HG03565 (cell line): ENCODE results near the gene CYP1B1.

Experiments
- ATAC-seq: cut with Tn5 transposase; IDR thresholded peaks from one replicate; pipeline ENCODE4 v1.9.1; 2021; ENCODE audit warnings: mild to moderate bottlenecking, moderate library complexity; ENCODE audit not compliant: unreplicated experiment

The CYP1B1 gene

DNA sequence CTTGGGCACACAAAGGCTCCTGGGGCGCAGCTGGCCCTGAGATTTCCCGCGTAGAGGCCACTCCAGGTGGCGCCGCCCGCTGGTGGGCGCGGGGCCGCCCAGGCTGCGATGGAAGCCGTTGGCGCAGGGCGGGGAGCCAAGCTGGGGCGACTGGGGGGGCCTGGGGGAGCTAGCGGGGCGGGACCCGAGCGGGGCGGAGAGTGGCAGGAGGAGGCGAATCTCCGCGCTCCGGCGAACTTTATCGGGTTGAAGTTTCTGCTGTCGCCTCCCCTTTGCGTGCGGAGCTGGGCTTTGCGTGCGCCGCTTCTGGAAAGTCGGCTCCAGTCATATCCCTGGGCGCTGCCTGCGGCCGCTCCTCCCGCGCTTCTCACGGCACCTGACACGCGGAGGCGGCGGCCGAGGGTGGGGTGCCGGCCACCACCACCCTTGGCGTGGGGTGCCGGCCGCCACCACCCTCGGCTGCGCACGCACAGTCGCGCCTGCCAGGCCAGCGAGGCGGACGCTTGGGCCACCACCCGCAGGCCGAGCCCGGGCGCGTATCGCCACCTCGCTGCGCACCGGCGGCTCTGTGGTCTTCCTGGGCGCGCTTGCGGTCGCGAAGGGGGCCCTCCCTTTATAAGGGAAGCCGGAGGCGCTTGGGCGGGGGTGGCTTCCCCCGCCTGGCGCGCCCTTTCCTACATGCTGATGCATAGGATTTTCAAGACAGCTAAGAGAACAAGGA lies 919 bp upstream of the CYP1B1 start:
- peak; percentile 37 for ATAC-seq

DNA sequence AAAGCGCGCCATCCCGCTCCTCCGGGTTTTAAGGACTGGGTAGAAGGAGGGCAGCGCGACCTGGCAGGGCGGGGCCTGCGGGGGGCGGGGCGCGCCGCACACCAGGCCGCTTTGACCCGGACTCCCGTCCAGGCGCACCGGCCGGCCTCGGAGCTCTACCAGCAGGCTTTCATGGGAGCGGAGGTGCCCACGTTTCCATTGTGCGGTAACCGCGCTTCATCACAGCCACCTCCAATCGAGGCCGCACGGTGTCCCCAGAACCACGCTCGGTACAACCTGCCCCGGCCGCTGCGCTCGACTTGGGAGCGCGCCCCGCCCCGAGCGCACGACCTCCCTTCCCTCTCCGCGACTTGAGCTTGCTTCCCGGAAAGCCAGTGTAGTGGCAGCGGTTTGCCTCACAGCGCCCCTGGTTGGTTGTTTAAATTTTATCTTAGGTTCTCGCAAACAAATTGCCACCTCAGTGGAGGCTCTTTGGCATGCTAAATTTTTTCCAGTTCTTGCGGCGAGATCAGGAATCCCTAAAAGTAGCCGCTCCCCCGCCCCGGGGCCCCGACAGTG lies 280 bp upstream of the CYP1B1 start:
- peak; percentile 18 for ATAC-seq

DNA sequence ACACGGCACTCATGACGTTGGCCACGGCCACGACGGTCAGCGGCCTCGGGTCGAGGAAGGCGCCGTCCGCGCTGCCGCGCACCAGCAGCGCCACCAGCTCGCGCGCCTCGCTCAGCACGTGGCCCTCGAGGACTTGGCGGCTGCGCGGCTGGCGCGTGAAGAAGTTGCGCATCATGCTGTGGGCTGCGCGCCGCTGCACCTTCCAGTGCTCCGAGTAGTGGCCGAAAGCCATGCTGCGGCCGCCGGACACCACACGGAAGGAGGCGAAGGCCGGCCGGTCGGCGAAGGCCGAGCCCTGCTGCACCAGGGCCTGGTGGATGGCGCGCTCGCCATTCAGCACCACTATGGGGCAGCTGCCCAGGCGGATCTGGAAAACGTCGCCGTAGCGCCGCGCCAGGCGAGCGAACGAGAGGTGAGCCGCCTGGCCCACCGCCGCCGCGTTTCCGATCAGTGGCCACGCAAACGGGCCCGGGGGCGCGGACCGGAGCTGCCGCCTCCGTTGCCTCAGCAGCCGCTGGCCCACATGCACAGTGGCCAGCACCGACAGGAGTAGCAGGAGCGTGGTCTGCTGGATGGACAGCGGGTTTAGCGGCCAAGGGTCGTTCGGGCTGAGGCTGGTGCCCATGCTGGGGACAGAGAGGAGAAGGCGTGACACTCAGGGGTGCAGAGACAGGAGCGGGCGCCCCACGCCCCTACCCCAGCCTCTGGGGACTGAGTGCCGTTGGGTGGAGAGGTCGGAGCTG lies 1.0 kb downstream of the CYP1B1 start:
- ATAC-seq, result no peak

DNA sequence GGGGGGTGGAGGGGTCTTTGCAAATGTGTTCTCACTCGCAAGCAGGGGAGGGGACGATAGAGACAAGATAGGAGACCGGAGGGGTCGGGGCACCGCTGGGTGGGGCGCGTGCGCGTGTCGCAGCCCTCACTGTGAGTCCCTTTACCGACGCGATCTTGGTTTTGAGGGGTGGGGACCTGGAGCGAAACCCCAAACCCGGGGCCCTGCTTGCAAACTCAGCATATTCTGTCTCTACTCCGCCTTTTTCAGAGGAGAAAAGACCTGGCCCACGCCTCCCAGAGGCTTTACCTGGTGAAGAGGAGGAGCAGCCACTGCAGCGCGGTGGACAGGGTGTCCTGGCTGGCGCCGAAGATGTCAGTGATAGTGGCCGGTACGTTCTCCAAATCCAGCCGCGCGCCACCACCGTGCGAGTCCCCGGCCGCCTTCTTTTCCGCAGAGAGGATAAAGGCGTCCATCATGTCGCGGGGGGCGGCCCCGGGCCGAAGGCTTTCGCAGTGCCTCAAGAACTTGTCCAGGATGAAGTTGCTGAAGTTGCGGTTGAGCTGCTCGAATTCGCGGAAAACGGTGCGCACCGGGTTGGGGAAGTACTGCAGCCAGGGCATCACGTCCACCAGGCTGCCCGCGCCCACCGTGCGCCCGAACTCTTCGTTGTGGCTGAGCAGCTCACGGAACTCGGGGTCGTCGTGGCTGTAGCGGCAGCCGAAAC lies 1.7 kb downstream of the CYP1B1 start:
- no peak for ATAC-seq

DNA sequence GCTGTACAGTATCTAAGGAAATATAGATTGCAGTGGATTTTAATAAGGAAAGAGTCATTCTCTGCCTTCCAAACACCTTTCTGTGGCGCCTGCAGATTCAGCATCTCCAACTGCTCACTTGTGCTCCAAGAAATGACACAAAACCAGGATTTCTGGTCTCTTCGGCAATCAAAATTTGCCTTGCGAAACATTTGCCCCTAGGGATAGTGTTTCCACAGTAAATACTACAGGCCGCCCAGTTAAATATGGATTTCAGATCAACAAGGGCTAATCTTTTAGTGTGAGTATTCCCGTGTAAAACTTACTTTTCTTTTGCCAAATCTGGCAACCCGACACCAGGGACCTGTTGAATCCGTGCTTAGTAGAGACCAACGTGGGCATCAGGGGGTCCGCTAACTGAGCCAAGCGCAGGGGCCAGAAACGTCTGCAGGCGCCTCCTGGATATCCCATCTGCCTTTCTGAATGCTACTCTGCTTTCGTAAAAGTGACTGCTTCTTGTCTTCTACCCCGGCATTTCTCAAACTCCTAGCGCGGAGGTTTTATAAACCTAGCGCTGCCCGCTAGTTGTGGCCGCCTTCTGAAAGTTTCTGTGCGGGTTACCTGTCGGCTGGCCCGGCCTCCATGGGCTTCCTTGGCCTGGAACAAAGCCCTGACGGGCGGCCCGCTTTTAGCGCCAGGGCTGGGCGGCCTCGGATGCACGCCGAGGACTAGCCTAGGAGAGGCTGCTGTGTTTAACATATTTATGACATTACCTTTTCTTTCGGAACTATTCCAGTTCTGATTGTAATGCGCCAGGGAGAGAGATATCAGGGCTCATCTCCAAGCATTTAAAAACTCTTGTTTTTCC lies 2.5 kb downstream of the CYP1B1 start:
- no peak for ATAC-seq

DNA sequence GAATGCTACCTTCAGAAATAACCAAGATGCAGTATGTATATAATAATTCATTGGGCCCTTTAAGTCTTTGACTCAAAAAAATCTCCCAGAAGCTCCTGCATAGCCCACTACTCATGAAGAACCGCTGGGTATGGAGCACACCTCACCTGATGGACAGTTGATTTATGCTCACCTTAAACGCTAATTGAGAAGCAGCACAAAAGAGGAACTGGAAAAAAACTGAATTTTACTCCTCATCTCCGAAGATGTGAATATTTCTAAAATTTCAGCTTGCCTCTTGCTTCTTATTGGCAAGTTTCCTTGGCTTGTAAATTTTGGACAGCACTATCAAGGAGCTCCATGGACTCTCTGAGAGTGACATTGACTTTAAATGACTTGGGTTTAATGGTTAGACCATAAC lies 5.5 kb downstream of the CYP1B1 start:
- no peak for ATAC-seq

DNA sequence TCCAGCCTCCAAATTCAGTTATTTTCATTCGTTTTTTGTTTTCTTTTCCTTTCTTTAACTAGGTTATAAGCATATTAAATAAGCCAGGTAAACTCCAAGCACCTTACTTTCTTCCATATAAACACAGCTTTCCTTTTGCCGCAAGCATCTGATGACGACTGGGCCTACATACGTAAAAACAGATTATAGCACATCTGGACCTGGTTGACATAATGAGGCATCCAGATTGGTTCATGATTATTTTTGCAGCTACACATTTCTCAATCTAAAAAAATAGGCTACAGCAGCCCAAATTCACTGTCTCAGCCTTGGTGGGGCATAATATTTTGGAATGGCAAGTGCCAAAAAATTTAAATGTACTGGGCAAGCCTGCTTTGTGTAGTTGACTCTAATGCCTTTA lies 7.7 kb downstream of the CYP1B1 start:
- no peak for ATAC-seq

DNA sequence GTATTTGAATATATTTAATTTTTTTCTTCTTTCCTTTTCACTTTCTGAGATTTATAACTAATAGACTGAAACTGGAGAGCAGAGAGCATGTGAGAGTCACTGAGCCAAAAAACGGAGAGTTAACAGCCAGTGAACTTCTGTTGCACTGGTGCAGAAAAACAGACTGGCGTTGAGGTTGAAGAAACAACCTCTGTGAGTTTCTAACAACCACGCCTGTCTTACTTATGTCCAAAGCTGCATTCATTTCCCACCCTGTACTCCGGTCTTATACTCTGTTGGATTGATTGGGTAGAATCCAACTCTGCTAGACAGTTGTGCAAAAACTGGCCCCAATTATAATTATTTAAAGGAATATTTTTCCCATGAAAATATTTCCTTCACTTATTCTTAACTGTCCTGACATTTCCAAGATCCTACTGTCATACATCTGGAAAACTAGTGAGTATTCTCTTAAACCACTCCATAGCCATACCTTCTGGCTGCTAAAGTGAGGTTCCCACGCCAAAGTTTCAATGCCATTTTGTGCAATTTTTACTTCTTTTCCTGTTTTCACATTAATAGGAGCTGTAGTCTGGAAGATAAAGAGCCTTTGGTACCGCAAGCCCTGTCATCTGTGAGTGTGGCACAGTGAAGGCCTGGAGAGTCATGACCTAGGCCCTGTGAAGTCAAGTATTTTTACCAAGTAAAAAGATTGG lies 9.4 kb downstream of the CYP1B1 start:
- no peak for ATAC-seq

DNA sequence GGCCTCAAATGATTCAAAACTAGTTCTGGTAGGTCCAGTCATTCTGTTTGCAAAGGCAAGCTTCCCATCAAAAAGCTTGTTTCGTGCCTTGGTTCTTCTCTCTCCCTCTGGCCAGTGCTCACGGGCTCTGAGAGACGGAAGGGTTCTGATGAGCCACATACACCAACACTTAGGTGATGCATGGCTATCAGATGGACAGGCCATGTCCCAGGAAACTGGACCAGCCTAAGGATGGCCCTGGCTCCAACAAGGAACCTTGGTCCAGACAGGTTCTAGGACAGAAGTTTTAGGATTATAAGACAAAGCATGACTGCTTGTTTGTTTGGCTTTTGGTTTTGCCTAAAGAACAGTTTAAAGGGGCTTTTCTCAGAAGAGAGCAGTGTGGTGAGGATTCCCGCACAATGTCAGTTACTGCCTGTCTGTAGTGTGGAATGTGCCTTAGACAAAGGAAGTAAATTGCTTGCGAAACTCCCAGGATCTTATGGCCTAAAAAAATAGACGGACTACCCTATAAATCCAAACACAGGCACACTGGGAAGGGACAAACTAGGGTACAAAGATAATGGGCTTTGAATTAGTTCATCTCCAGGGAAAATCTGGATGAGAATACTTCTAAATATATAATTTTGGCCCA lies 10.3 kb downstream of the CYP1B1 start:
- ATAC-seq, result no peak

DNA sequence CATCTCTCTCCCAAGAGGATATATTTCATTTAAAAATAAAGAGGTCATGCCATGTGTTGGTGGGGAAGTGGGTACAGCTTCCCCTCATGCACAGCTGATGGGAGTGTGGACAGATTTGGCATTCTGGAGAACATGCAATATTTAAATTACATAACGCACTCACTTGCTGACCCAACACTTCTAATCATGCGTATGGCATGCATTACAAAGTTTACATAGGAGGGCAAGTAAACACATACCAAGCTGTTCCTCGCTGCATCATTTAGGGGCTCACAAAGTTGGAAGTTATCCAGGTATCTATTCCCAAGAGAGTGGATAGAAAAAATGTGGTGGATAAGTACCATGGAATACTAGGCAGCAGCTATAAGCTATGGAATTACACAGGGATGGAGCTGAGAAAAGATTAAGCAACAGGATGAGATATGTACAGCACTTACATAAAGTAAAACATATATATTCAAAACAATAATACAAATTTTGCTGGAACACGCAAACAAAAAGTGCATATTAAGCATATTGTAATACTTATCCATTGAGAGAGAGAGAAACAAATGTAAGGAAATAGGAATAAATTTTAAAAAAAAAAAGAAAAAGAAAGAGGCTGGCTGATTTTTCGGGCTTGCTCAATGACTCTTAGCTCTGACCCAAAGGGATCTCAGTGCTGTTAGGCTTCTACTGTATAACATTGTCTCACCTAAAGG lies 11.0 kb downstream of the CYP1B1 start:
- ATAC-seq, result no peak

DNA sequence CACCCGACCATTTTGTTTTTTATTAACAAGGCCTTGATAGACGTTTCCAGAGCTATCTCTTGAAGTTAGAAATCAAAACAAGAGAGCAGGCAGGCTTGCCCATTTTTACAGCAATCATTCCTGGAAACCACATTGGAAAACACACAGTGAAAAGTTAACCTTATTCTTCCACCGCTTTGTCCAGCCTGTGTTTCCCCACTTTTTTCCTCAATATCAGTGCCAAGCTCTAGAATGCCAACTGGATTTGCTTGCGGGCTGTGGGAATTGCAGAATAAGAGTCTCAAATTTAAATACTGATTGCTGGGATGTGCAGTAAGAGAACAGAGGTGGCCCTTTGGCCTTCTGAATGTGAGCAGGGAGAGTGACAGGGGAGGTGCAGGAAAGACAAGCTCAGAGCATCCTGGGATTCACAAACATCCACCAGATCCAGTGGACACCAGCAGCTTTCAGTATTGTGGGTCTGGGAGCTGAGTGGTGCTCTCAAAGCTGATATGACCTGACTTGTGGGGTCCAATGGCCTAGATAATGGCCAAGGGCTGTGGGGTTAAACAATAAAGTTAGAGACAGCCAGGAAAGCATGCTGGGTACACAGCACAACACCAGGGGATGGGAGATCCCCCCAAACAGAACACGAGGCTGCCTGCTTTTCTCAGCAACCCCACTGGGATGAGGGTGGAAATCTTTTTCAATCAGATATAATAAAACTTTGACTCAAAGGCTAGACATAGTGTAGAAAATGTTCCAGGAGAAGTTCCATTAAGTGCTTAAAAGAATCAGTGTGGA lies 15.5 kb downstream of the CYP1B1 start:
- no peak for ATAC-seq

DNA sequence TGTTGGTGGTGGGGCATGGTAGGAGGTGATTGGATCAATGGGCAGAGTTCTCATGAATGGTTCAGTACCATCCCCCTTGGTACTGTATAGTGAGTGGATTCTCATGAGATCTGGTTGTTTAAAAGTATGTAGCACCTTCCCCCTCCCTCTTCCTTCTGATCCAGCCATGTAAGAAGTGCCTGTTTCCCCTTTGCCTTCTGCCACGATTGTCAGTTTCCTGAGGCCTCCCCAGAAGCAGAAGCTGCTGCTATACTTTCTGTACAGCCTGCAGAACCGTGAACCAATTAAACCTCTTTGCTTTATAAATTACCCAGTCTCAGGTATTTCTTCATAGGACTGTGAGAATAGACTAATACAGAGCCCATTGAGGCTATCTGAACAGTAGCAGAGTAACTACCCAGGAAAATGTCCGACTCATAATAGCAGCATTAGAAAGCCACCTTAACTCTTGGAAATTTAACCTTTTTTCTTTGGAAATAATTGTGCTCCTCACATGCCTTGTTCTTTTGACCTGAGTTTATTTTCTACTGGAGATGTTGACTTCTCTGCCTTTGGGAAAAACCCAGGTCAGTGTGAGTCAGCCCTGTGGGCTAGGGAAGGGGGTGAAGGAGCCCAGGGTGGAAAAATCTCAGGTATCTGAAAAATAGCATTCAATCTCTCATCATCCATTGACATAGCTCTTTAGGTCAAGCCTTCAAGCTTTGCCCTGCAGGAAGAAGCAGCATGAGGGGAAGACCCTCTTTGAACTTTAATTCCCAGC lies 18.1 kb downstream of the CYP1B1 start:
- ATAC-seq, result no peak

DNA sequence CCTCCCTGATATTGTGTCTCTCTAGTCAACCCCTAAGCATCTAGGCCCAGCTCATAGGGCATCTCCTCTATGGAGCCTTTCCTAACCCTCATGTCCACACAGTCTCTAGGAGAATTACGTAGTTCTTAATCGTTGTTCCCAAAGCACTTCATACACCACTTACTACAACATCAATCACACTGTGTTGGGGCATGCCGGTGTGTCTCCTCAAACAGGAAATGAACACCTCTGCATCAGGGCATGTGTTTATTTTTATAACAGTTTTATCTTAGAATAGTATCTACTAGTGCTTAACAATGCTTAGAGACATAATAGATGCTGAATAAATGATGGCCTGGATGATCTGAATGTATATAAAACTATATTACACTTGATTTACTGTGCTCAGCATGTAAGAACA lies 19.7 kb downstream of the CYP1B1 start:
- no peak for ATAC-seq

DNA sequence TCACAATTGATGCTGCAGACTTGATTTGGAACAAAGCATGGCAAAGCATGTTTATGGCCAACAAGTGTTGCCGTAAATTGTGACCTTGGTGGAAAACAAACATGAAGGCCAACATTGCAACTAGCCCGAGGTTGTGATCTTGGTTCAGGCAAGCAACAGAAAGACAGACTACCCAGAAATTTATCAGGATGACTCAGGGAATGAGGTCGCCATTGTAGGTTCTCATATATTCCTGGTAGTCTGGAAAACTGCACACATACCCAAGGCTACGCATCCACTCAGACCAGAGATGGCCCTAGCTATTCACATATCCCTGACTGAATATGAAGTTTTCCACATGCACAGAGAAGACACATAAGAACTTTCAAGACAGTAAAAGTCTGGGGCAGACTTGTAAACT lies 30.1 kb downstream of the CYP1B1 start:
- ATAC-seq, result no peak

DNA sequence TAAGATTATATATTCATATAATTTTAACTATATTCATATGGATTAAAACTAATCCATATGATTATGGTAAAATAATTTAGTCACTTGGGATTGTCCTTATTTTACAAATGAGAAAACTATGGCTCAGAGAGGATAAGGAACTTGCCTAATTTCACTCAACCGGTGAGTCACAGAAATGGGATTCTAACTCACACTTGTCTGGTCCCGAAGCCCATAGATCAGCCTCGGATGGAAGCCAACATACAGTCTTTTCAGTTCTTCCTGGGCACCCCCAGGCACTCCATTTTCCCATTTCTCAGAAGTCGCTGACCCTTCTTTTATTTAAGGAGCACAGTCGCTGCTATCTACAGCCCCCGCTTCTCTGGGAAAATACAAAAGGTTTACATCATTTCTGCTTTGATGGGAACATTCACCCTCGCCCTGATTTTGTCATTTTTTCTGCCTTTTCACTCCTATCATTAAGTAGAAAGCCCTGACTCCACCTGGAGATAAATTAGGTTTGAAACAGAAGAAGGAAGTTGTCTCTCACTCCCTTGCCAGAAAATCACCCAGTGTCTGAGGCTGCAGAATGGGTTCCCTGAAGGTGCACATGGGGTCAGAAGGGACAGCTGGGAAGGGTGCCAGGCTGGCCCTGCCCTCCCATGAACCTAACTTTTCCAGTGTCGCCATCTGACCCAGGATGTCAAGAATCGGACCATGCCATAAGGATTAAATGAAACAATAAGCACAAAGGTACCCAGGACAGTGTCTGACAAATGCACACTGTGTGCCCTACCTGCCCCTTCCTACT lies 36.6 kb downstream of the CYP1B1 start:
- no peak for ATAC-seq

DNA sequence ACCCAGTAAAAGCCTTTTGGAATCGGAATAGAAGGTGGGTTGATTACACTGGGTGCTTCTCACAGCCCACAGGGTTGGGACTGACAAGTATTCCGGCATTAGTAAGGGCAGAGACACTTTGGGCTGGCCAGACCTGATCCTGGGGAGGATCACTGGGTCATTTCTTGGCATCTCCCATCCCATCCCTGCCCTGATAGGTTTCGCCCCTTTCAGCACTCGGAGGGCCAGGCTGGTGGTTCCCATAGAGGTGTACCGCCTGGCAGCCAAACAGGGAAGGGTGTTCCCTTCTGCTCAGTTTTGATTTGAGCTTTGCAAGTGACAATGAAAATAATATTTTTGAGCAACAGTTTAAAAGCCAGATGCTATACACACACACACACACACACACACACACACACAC lies 37.3 kb downstream of the CYP1B1 start:
- no peak for ATAC-seq
